GM23338 (cell line): ENCODE data around the gene PKD2. TPM values are rescaled to one million over a fixed set of nuclear protein-coding genes. Genes with fewer than 3 reads are reported as not detected.
"Not testable (repeated sequence)": the region's sequence is repeated elsewhere in the genome, so short reads cannot be mapped to it uniquely, and the experiment has no call there.

Source experiments
- ATAC-seq: fragments of 200-7000 bp; cut with Tn5 transposase; 3 replicates; pipeline ENCODE4 v1.9.1; 2020
- DNase-seq: peaks from one replicate; pipeline ENCODE4 v3.0.0-alpha.2; 2015; ENCODE audit warnings: low spot score
- H2AFZ ChIP-seq: fragments of 200-600 bp; sonication (generic); 2 replicates; pipeline ENCODE4 v1.8.0; 2016; ENCODE audit warnings: antibody characterized with exemption, mild to moderate bottlenecking, moderate library complexity
- H3F3A ChIP-seq: fragments of 200-600 bp; sonication (generic); replicated peaks from 2 replicates; pipeline ENCODE4 v1.8.0; 2017; ENCODE audit warnings: antibody characterized with exemption, mixed run types, low read depth
- H3K27ac ChIP-seq: fragments of 200-600 bp; sonication (generic); 2 replicates; pipeline ENCODE4 v1.6.1; 2016; ENCODE audit warnings: low read depth
- H3K27me3 ChIP-seq: fragments of 200-600 bp; sonication (generic); 2 replicates; pipeline ENCODE4 v1.8.0; 2016; ENCODE audit warnings: mild to moderate bottlenecking, mixed run types, moderate library complexity; ENCODE audit not compliant: insufficient read depth
- H3K36me3 ChIP-seq: fragments of 200-600 bp; sonication (generic); 2 replicates; pipeline ENCODE4 v1.8.0; 2016; ENCODE audit warnings: mild to moderate bottlenecking; ENCODE audit not compliant: insufficient read depth
- H3K4me1 ChIP-seq: fragments of 200-600 bp; sonication (generic); 2 replicates; pipeline ENCODE4 v1.8.0; 2016; ENCODE audit warnings: mild to moderate bottlenecking, moderate library complexity; ENCODE audit not compliant: insufficient read depth
- H3K4me2 ChIP-seq: fragments of 200-600 bp; sonication (generic); 2 replicates; pipeline ENCODE4 v1.7.1; 2017; ENCODE audit warnings: mixed run types
- H3K4me3 ChIP-seq: fragments of 200-600 bp; sonication (generic); 2 replicates; pipeline ENCODE4 v1.6.1; 2016; ENCODE audit warnings: mixed run types
- H3K79me2 ChIP-seq: fragments of 200-600 bp; sonication (generic); replicated peaks from 2 replicates; pipeline ENCODE4 v1.8.0; 2017; ENCODE audit warnings: mild to moderate bottlenecking; ENCODE audit not compliant: insufficient read depth
- H3K9me2 ChIP-seq: fragments of 200-600 bp; sonication (generic); 2 replicates; pipeline ENCODE4 v1.8.0; 2017; ENCODE audit not compliant: insufficient read depth
- H4K20me1 ChIP-seq: fragments of 200-600 bp; sonication (generic); replicated peaks from 2 replicates; pipeline ENCODE4 v1.8.0; 2017; ENCODE audit warnings: mild to moderate bottlenecking; ENCODE audit not compliant: insufficient read depth
- H3K27ac Mint-ChIP-seq: 2 replicates; pipeline ENCODE4 v1.8.0; 2020; ENCODE audit warnings: inconsistent platforms, mild to moderate bottlenecking, moderate library complexity, mixed read lengths
- H3K27me3 Mint-ChIP-seq: 3 replicates; pipeline ENCODE4 v1.8.0; 2022; ENCODE audit warnings: low read depth, mild to moderate bottlenecking, moderate library complexity, mixed read lengths, inconsistent platforms; ENCODE audit not compliant: insufficient read depth, poor library complexity
- H3K36me3 Mint-ChIP-seq: 3 replicates; pipeline ENCODE4 v1.8.0; 2021; ENCODE audit warnings: low read depth, mild to moderate bottlenecking, inconsistent platforms, moderate library complexity, mixed read lengths
- H3K4me1 Mint-ChIP-seq: 3 replicates; pipeline ENCODE4 v1.8.0; 2020; ENCODE audit warnings: mild to moderate bottlenecking, inconsistent platforms, mixed read lengths
- H3K4me3 Mint-ChIP-seq: 3 replicates; pipeline ENCODE4 v1.8.0; 2021; ENCODE audit warnings: moderate library complexity, mild to moderate bottlenecking, inconsistent platforms, mixed read lengths
- H3K9me3 Mint-ChIP-seq: 3 replicates; pipeline ENCODE4 v1.8.0; 2020; ENCODE audit warnings: moderate library complexity, mild to moderate bottlenecking, inconsistent platforms, mixed read lengths
- EZH2phosphoT487 ChIP-seq: fragments of 200-600 bp; sonication (generic); IDR thresholded peaks from one replicate; pipeline ENCODE4 v1.8.1; 2018; ENCODE audit warnings: antibody characterized with exemption; ENCODE audit not compliant: unreplicated experiment
- NANOG ChIP-seq: IDR thresholded peaks from 2 replicates; pipeline ENCODE4 v1.6.1; 2016; ENCODE audit warnings: antibody characterized with exemption, borderline replicate concordance
- POLR2AphosphoS5 ChIP-seq: IDR thresholded peaks from 2 replicates; pipeline ENCODE4 v1.6.1; 2016; ENCODE audit warnings: antibody characterized with exemption, low read depth
- STAT1 ChIP-seq: IDR thresholded peaks from one replicate; pipeline ENCODE4 v1.6.1; 2016; ENCODE audit warnings: antibody characterized with exemption; ENCODE audit not compliant: unreplicated experiment
- ZNF331 ChIP-seq: fragments of 250-450 bp; sonication (Bioruptor Pico); IDR thresholded peaks from 2 replicates; pipeline ENCODE4 v1.5.0; 2020; ENCODE audit warnings: low read depth, mild to moderate bottlenecking, moderate library complexity
- ZNF462 ChIP-seq: fragments of 250-450 bp; sonication (Bioruptor Pico); IDR thresholded peaks from 2 replicates; pipeline ENCODE4 v1.5.0; 2020; ENCODE audit warnings: mild to moderate bottlenecking, moderate library complexity
- polyA plus RNA-seq: library from polyadenylated mRNA; unstranded; fragments of >200 nt; fragmentation: Nextera tagmentation; extraction: Ambion mirVana; gene quantifications from 2 replicates; pipeline ENCODE4 v1.2.1, GENCODE V29; 2016
- total RNA-seq: library from RNA; depleted of rRNA; stranded (reverse); fragments of >200 nt; shearing (Covaris generic); gene quantifications from 2 replicates; pipeline ENCODE4 v1.2.3, GENCODE V29; 2014

PKD2 gene
- total and polyA plus RNA-seq, 2 experiments from 2014 or later = 17.9 to 45.3 TPM

- H3K36me3 ChIP-seq = peaks cover 30% of the 10 kb centered on the region
- Mint-ChIP-seq H3K4me1 (peaks cover 13% of the 10 kb centered on the region), H3K27me3 (no peaks in the 10 kb centered on the region), H3K36me3 (peaks cover 62% of the 10 kb centered on the region), H3K27ac (no peak overlapping the region), H3K4me3 (no peak overlapping the region), H3K9me3 (peaks cover 28% of the 10 kb centered on the region)
- no peak overlapping the region for H3K27ac ChIP-seq
- no peak overlapping the region for H2AFZ ChIP-seq
- peaks cover 12% of the 10 kb centered on the region; the same call in 1 of the 2 replicates for H4K20me1 ChIP-seq
- ATAC-seq (no peak), DNase-seq (no peak)
- H3K27me3 ChIP-seq = no peaks in the 10 kb centered on the region
- H3K9me2 ChIP-seq = no peaks in the 10 kb centered on the region
- TF ChIP-seq STAT1 = no peak
- 0 out of 2 replicates have a peak, but pooled peaks cover 4% of the 10 kb centered on the region for H3K4me1 ChIP-seq
- no peaks in the 10 kb centered on the region for H3F3A ChIP-seq
- peaks cover 55% of the 10 kb centered on the region for H3K79me2 ChIP-seq
- H3K4me3 ChIP-seq = no peak overlapping the region
- H3K4me2 ChIP-seq = no peak overlapping the region
These were observed 14.9 kb downstream of the PKD2 start for GRCh38 chr4:88022289-88022688.

GRCh38 chr4:88025868-88026661 lies 18.6 kb downstream of the PKD2 start:
- H3F3A ChIP-seq, H3K4me2 ChIP-seq, H3K4me1 ChIP-seq, H3K4me3 Mint-ChIP-seq, H3K4me1 Mint-ChIP-seq, DNase-seq, H3K9me2 ChIP-seq, H3K27ac ChIP-seq, H2AFZ ChIP-seq, ATAC-seq, H3K27me3 Mint-ChIP-seq, H3K27me3 ChIP-seq, H3K27ac Mint-ChIP-seq, H4K20me1 ChIP-seq, H3K4me3 ChIP-seq: not testable (repeated sequence)
- Histone ChIP-seq H3K79me2 (peaks cover 20% of the 10 kb centered on the region), H3K36me3 (peaks cover 32% of the 10 kb centered on the region)
- Mint-ChIP-seq H3K36me3 (peaks cover 74% of the 10 kb centered on the region), H3K9me3 (peaks cover 28% of the 10 kb centered on the region)

GRCh38 chr4:88027611-88028608 lies 20.5 kb downstream of the PKD2 start:
- Histone ChIP-seq H3K27ac (no peak overlapping the region; the same call in 1 of the 2 replicates), H3K4me3 (no peak overlapping the region), H3K36me3 (peaks cover 32% of the 10 kb centered on the region), H4K20me1 (no peaks in the 10 kb centered on the region), H3K9me2 (no peaks in the 10 kb centered on the region), H3F3A (no peaks in the 10 kb centered on the region), H2AFZ (no peak overlapping the region), H3K4me1 (no peaks in the 10 kb centered on the region), H3K27me3 (no peaks in the 10 kb centered on the region), H3K4me2 (no peak overlapping the region), H3K79me2 (peaks cover 13% of the 10 kb centered on the region; the same call in 1 of the 2 replicates)
- no peak for DNase-seq
- no peak overlapping the region for H3K27ac Mint-ChIP-seq
- peaks cover 68% of the 10 kb centered on the region for H3K36me3 Mint-ChIP-seq
- peaks cover 1% of the 10 kb centered on the region for H3K27me3 Mint-ChIP-seq
- no peaks in the 10 kb centered on the region; the same call in 2 of the 3 replicates for H3K4me1 Mint-ChIP-seq
- no peak for ATAC-seq
- H3K4me3 Mint-ChIP-seq = no peak overlapping the region
- H3K9me3 Mint-ChIP-seq = peaks cover 28% of the 10 kb centered on the region
- TF ChIP-seq EZH2phosphoT487 (no peak), POLR2AphosphoS5 (no peak), NANOG (no peak), ZNF331 (CRISPR knock-in tag) (no peak), ZNF462 (CRISPR knock-in tag) (no peak)
